ENCODE measurements around the gene EIF5B.

Gene EIF5B

GRCh38 chr2:99414566-99414965 lies 77.4 kb downstream of the EIF5B start:
- no peak for DNase-seq (ENCODE audit: low read depth)

- DNase-seq (ENCODE audit: low read depth), result no peak
Measured at GRCh38 chr2:99417396-99417795, 80.2 kb downstream of the EIF5B start.

- peak; percentile 51 for DNase-seq (ENCODE audit: low read depth)
Measured at GRCh38 chr2:99420031-99420430, 82.8 kb downstream of the EIF5B start.

GRCh38 chr2:99420751-99421299 lies 83.6 kb downstream of the EIF5B start:
- DNase-seq (ENCODE audit: low read depth), result peak; percentile 56

- peak; percentile 50 for DNase-seq (ENCODE audit: low read depth)
Measured at GRCh38 chr2:99421469-99421868, 84.3 kb downstream of the EIF5B start.

- DNase-seq (ENCODE audit: low read depth), result no peak
Measured at GRCh38 chr2:99422599-99422998, 85.4 kb downstream of the EIF5B start.

GRCh38 chr2:99424371-99424770 lies 87.2 kb downstream of the EIF5B start:
- DNase-seq (ENCODE audit: low read depth), result no peak

- peak; percentile 64 for DNase-seq (ENCODE audit: low read depth)
Measured at GRCh38 chr2:99425022-99425421, 87.8 kb downstream of the EIF5B start.

- DNase-seq (ENCODE audit: low read depth), result peak; percentile 82
Measured at GRCh38 chr2:99430614-99431291, 93.6 kb downstream of the EIF5B start.

GRCh38 chr2:99431587-99432275 lies 94.5 kb downstream of the EIF5B start:
- no peak for DNase-seq (ENCODE audit: low read depth)

- DNase-seq (ENCODE audit: low read depth), result no peak
Measured at GRCh38 chr2:99433340-99433739, 96.2 kb downstream of the EIF5B start.

GRCh38 chr2:99436874-99437273 lies 99.7 kb downstream of the EIF5B start:
- DNase-seq (ENCODE audit: low read depth), result no peak

GRCh38 chr2:99439971-99440505 lies 102.8 kb downstream of the EIF5B start:
- no peak for DNase-seq (ENCODE audit: low read depth)

GRCh38 chr2:99442837-99443236 lies 105.6 kb downstream of the EIF5B start:
- no peak for DNase-seq (ENCODE audit: low read depth)

- no peak for DNase-seq (ENCODE audit: low read depth)
Measured at GRCh38 chr2:99444222-99444621, 107.0 kb downstream of the EIF5B start.

GRCh38 chr2:99445065-99445464 lies 107.9 kb downstream of the EIF5B start:
- no peak for DNase-seq (ENCODE audit: low read depth)

GRCh38 chr2:99448556-99448955 lies 111.4 kb downstream of the EIF5B start:
- DNase-seq (ENCODE audit: low read depth), result peak; percentile 56

GRCh38 chr2:99450199-99450598 lies 113.0 kb downstream of the EIF5B start:
- DNase-seq (ENCODE audit: low read depth), result no peak

All from EH (cell line).